Osteoblast (primary cell): ENCODE results near the gene FAIM2. TPM values are rescaled to one million over a fixed set of nuclear protein-coding genes. Genes with fewer than 3 reads are reported as not detected.

Experiments
- DNase-seq: peaks from one replicate; pipeline ENCODE4 v3.0.0; 2011; ENCODE audit warnings: low spot score, mixed read lengths; ENCODE audit not compliant: insufficient read length; ENCODE audit errors: missing footprints
- H2AFZ ChIP-seq: 2 replicates; pipeline ENCODE4 v1.6.0; 2011; ENCODE audit warnings: mild to moderate bottlenecking, low read length
- H3K27ac ChIP-seq: 2 replicates; pipeline ENCODE4 v1.5.1; 2011; ENCODE audit warnings: mild to moderate bottlenecking, low read depth, low read length, moderate library complexity
- H3K27me3 ChIP-seq: 2 replicates; pipeline ENCODE4 v1.6.0; 2012; ENCODE audit warnings: mild to moderate bottlenecking, control low read depth, inconsistent platforms, low read length, moderate library complexity; ENCODE audit not compliant: insufficient read depth
- H3K36me3 ChIP-seq: 2 replicates; pipeline ENCODE4 v1.5.1; 2011; ENCODE audit warnings: mild to moderate bottlenecking, low read length, control low read depth, moderate library complexity; ENCODE audit not compliant: insufficient read depth
- H3K4me1 ChIP-seq: 2 replicates; pipeline ENCODE4 v1.5.1; 2011; ENCODE audit warnings: mild to moderate bottlenecking, low read length, control low read depth, moderate library complexity; ENCODE audit not compliant: insufficient read depth
- H3K4me2 ChIP-seq: 2 replicates; pipeline ENCODE4 v1.6.0; 2011; ENCODE audit warnings: mild to moderate bottlenecking, low read length; ENCODE audit not compliant: insufficient read depth
- H3K4me3 ChIP-seq: fragments of 200-600 bp; sonication (generic); 3 replicates; pipeline ENCODE4 v1.5.1; 2012; ENCODE audit warnings: mild to moderate bottlenecking, low read length, inconsistent platforms; ENCODE audit not compliant: insufficient read depth
- H3K79me2 ChIP-seq: 2 replicates; pipeline ENCODE4 v1.6.0; 2012; ENCODE audit warnings: mild to moderate bottlenecking, low read length, control low read depth, inconsistent platforms; ENCODE audit not compliant: insufficient read depth
- H3K9me3 ChIP-seq: 2 replicates; pipeline ENCODE4 v1.5.1; 2011; ENCODE audit warnings: low read depth, low read length, control low read depth
- H4K20me1 ChIP-seq: 2 replicates; pipeline ENCODE4 v1.6.0; 2012; ENCODE audit warnings: mild to moderate bottlenecking, low read length, control low read depth; ENCODE audit not compliant: insufficient read depth
- total RNA-seq: library from RNA; depleted of rRNA; stranded (reverse); fragments of >200 nt; gene quantifications from 2 replicates; pipeline ENCODE4 v1.2.3, GENCODE V29; 2012
- TF ChIP-seq, protein P1 (sequence below): IDR thresholded peaks from 2 replicates; pipeline ENCODE4 v1.5.1; 2011; ENCODE audit warnings: mild to moderate bottlenecking, low read depth, low read length, moderate library complexity; ENCODE audit errors: extremely low read depth

Gene FAIM2
- total RNA-seq, 1 donor = 1.4 TPM

DNA sequence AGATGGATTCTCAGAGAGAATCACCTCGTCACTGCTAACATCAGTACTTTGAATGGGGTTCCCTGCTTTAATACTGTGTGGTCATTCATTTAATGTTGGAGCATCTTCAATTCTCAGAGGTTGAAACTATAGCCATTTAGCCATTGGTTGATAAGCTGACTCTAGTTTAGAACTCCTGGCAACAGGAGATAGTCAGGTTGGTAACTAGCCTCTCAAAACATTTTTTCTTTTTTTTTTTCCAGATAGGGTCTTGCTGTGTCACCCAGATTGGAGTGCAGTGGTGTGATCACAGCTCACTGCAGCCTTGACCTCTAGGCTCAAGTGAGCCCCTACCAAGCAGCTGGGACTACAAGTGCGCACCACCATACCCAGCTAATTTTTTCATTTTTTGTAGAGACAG, 72.0 kb downstream of the FAIM2 start:
- no peak overlapping the region for H2AFZ ChIP-seq
- DNase-seq = no peak
- peaks cover 7% of the 10 kb centered on the region for H4K20me1 ChIP-seq
- H3K4me2 ChIP-seq = no peak overlapping the region
- no peaks in the 10 kb centered on the region for H3K36me3 ChIP-seq
- no peaks in the 10 kb centered on the region for H3K9me3 ChIP-seq
- TF ChIP-seq, protein P1, sequence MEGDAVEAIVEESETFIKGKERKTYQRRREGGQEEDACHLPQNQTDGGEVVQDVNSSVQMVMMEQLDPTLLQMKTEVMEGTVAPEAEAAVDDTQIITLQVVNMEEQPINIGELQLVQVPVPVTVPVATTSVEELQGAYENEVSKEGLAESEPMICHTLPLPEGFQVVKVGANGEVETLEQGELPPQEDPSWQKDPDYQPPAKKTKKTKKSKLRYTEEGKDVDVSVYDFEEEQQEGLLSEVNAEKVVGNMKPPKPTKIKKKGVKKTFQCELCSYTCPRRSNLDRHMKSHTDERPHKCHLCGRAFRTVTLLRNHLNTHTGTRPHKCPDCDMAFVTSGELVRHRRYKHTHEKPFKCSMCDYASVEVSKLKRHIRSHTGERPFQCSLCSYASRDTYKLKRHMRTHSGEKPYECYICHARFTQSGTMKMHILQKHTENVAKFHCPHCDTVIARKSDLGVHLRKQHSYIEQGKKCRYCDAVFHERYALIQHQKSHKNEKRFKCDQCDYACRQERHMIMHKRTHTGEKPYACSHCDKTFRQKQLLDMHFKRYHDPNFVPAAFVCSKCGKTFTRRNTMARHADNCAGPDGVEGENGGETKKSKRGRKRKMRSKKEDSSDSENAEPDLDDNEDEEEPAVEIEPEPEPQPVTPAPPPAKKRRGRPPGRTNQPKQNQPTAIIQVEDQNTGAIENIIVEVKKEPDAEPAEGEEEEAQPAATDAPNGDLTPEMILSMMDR = no peak
- peaks cover 11% of the 10 kb centered on the region for H3K79me2 ChIP-seq
- H3K4me3 ChIP-seq = no peak overlapping the region
- peaks cover 19% of the 10 kb centered on the region for H3K4me1 ChIP-seq
- H3K27ac ChIP-seq = no peak overlapping the region
- H3K27me3 ChIP-seq = no peaks in the 10 kb centered on the region

DNA sequence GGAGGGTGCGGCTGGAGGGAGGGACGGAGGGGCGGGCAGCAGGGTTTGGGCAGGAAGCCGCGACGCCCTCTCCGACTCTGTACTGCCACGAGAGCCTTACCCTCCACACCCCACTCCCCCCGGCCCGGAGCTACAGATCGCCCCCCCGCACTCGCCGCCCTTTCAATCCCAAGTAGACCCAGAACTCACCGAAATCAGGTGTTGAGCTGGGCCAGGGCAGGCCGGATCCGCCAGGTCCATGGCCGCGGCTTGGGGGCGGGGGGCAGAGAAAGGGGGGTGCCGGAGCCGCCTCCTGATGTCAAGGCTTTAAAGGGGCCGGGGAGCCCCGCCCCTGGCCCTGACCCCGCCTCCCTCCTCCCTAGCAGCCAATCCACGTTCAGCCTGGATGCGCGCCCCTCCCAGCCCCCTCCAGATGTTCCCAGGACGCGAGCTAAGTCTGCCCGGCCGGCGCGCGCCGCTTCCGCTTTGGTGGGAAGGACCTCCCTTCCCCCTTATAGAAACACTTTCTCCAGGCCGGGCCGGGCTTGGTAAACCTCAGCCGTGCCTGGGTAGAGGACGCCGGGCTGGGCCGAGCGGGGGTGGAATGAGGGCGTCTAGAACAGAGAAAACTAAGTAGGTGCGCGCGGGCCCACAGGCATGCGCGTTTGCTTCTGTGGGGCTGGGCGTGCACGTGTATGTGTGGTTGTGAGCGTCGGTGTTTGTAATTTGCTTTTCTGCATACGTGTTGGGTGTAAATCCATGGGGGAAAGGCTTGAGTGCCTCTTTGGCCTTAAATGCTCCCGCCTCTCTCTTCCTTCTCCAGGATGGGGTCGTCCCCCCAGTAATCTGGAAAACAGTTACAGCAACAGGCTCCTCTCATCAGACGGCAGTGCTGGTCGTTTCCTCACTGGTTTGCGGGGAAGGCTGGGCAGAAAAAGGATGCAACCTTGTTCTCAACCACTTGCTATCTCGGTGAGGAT, 75.3 kb downstream of the FAIM2 start, which contains the start of gene NCKAP5L:
TSS of gene NCKAP5L (minus strand) at position 281 of the 959 bp plus-strand sequence. CDS start 24,369 bp downstream, outside the sequence.
- H3K4me3 ChIP-seq = peak within 1 kb of the TSS; percentile 91
- peak within 1 kb of the TSS; percentile 95 for H3K4me2 ChIP-seq
- H3K27me3 ChIP-seq = no peaks in the 10 kb centered on the region
- H3K9me3 ChIP-seq = no peaks in the 10 kb centered on the region
- TF ChIP-seq, protein P1 = no peak
- H3K27ac ChIP-seq = peak within 1 kb of the TSS; percentile 82
- peak; percentile 98 for DNase-seq
- H2AFZ ChIP-seq = peak within 1 kb of the TSS; percentile 96
- H4K20me1 ChIP-seq = peaks cover 37% of the 10 kb centered on the region
- H3K4me1 ChIP-seq = peaks cover 46% of the 10 kb centered on the region
- peaks cover 4% of the 10 kb centered on the region for H3K36me3 ChIP-seq
- peaks cover 44% of the 10 kb centered on the region for H3K79me2 ChIP-seq

DNA sequence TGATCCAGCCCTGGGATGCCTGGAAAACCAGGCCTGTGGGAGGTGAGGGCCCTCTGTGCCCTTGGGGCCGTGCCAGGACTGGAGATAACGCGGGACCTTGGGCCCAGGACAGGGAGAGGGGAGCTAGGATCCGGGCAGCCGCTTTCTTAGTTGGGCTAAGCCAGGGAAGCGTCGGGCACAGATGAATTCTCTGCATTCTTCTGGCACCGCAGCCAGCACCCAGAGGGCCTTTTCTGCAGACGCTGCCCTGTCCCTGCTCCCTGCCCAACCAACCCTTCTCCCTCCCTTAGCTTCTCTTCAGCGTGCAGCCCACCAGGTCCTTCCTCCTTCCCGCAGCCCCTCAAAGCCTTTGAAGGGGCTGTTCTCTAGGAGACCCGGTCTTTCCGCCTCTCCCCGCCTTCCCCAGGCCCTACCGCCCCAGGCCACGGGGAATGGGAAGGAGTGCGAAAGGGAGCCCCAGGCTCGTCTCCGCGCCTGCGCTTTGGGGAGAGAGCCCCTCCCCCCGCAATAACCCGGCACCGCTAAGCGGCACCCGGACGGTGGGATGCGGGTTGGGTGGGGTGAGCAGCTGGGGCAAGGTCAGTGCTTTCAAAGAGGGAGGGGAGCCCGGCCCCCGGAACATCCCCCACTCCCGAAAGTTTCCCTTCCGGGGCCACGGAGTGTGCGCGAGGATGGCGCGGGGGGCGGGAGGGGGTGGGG, 76.2 kb downstream of the FAIM2 start:
- H3K4me3 ChIP-seq = peak overlapping the region; percentile 91
- H3K27me3 ChIP-seq = no peaks in the 10 kb centered on the region
- H3K79me2 ChIP-seq = peaks cover 53% of the 10 kb centered on the region
- H3K4me1 ChIP-seq = peaks cover 45% of the 10 kb centered on the region
- peaks cover 44% of the 10 kb centered on the region for H4K20me1 ChIP-seq
- peak overlapping the region; percentile 85 for H3K4me2 ChIP-seq
- peak overlapping the region; percentile 82 for H3K27ac ChIP-seq
- peak; percentile 89 for DNase-seq
- TF ChIP-seq, protein P1 = no peak
- H2AFZ ChIP-seq = peak overlapping the region; percentile 53
- H3K36me3 ChIP-seq = peaks cover 8% of the 10 kb centered on the region
- H3K9me3 ChIP-seq = no peaks in the 10 kb centered on the region

DNA sequence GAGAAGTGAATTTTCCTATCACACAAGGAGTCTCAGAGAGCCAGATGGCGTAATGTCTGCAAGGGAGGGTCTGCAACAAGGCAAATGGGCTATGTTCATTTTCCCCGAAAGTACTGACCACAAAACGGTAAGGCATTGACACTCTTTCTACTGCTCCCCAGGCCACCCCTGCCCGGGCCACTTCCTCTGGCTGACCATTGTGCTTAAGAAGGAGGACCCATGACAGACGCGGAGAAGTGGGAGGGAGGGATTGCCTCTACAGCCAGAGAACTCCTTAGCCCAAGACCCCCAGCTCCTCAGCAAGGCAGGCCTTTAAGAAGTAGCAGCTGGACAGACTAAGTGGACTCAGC, 76.7 kb downstream of the FAIM2 start:
- Histone ChIP-seq H3K79me2 (peaks cover 58% of the 10 kb centered on the region), H3K27me3 (no peaks in the 10 kb centered on the region), H3K4me3 (peak overlapping the region; percentile 91), H4K20me1 (peaks cover 49% of the 10 kb centered on the region), H3K9me3 (no peaks in the 10 kb centered on the region), H2AFZ (no peak overlapping the region), H3K4me1 (peaks cover 43% of the 10 kb centered on the region), H3K36me3 (peaks cover 12% of the 10 kb centered on the region), H3K27ac (peak overlapping the region; percentile 82), H3K4me2 (peak overlapping the region; percentile 85)
- TF ChIP-seq, protein P1 = no peak
- DNase-seq = no peak
